IMR-90 (cell line): ENCODE measurements around the gene CRB1. TPM values are rescaled to one million over a fixed set of nuclear protein-coding genes. Genes with fewer than 3 reads are reported as not detected.

Experiments
- ATAC-seq: fragments of 200-7000 bp; cut with Tn5 transposase; 2 replicates; pipeline ENCODE4 v1.9.1; 2020; ENCODE audit warnings: low read depth, mild to moderate bottlenecking, moderate library complexity
- BruUV-seq: library from RNA; stranded (reverse); fragments of 400-500 nt; replicated peaks from 2 replicates; lab custom pipeline; 2021; lab: Mats Ljungman, UMichigan
- CTCF ChIA-PET: fragments of 300-600 bp; formaldehyde crosslinking; extraction: SDS; loops from one replicate; lab custom pipeline; 2021; ENCODE audit warnings: antibody characterized with exemption; lab: Yijun Ruan, JAX
- POLR2A ChIA-PET: fragments of 300-600 bp; sonication (Branson Sonifier 250); formaldehyde crosslinking; loops from one replicate; lab custom pipeline; 2022; ENCODE audit warnings: antibody characterized with exemption; ENCODE audit not compliant: unreplicated experiment; lab: Charles Lee
- DNase-seq: peaks from one replicate; pipeline ENCODE4 v3.0.0; 2013
- H2AFZ ChIP-seq: replicated peaks from 2 replicates; pipeline ENCODE3; 2013; ENCODE audit warnings: low read length, mild to moderate bottlenecking; ENCODE audit not compliant: poor library complexity
- H2AK5ac ChIP-seq: 2 replicates; pipeline ENCODE4 v1.6.1; 2013; ENCODE audit warnings: low read depth, low read length, inconsistent platforms
- H2AK9ac ChIP-seq: replicated peaks from 2 replicates; pipeline ENCODE3; 2013; ENCODE audit warnings: mild to moderate bottlenecking, low read depth, low read length, moderate library complexity; ENCODE audit not compliant: poor library complexity
- H2BK120ac ChIP-seq: 2 replicates; pipeline ENCODE4 v1.6.1; 2013; ENCODE audit warnings: low read depth, low read length, inconsistent platforms
- H2BK15ac ChIP-seq: 3 replicates; pipeline ENCODE4 v1.6.1; 2013; ENCODE audit warnings: low read depth, low read length, inconsistent platforms
- H2BK20ac ChIP-seq: 2 replicates; pipeline ENCODE4 v1.6.1; 2013; ENCODE audit warnings: low read depth, mild to moderate bottlenecking, inconsistent platforms, low read length, moderate library complexity
- H2BK5ac ChIP-seq: 2 replicates; pipeline ENCODE4 v1.6.1; 2013; ENCODE audit warnings: mild to moderate bottlenecking, low read depth, low read length, inconsistent platforms; ENCODE audit not compliant: poor library complexity, severe bottlenecking
- H3K14ac ChIP-seq: replicated peaks from 2 replicates; pipeline ENCODE4 v1.6.1; 2013; ENCODE audit warnings: low read depth, low read length, inconsistent platforms
- H3K18ac ChIP-seq: 2 replicates; pipeline ENCODE4 v1.6.1; 2013; ENCODE audit warnings: low read depth, low read length, control low read depth
- H3K23ac ChIP-seq: 2 replicates; pipeline ENCODE4 v1.6.1; 2013; ENCODE audit warnings: low read depth, low read length, inconsistent platforms
- H3K27ac ChIP-seq: 2 replicates; pipeline ENCODE4 v1.5.1; 2013; ENCODE audit warnings: mild to moderate bottlenecking, control low read depth, low read length; ENCODE audit not compliant: insufficient read depth
- H3K27me3 ChIP-seq: 2 replicates; pipeline ENCODE4 v1.6.1; 2013; ENCODE audit warnings: low read length; ENCODE audit not compliant: control insufficient read depth, insufficient read depth
- H3K36me3 ChIP-seq: 2 replicates; pipeline ENCODE4 v1.6.1; 2013; ENCODE audit warnings: low read length, mixed read lengths; ENCODE audit not compliant: control insufficient read depth, insufficient read depth
- H3K4ac ChIP-seq: 2 replicates; pipeline ENCODE4 v1.6.1; 2013; ENCODE audit warnings: low read depth, low read length, inconsistent platforms
- H3K4me1 ChIP-seq: 2 replicates; pipeline ENCODE4 v1.6.1; 2013; ENCODE audit warnings: low read length, mixed read lengths; ENCODE audit not compliant: control insufficient read depth, insufficient read depth
- H3K4me2 ChIP-seq: 2 replicates; pipeline ENCODE4 v1.6.1; 2013; ENCODE audit warnings: low read depth, mild to moderate bottlenecking, control low read depth, low read length, moderate library complexity
- H3K4me3 ChIP-seq: 2 replicates; pipeline ENCODE4 v1.5.1; 2013; ENCODE audit warnings: low read depth, mild to moderate bottlenecking, control low read depth, low read length, moderate library complexity; ENCODE audit not compliant: insufficient read depth
- H3K56ac ChIP-seq: 2 replicates; pipeline ENCODE4 v1.6.1; 2013; ENCODE audit warnings: low read length, inconsistent platforms; ENCODE audit not compliant: insufficient read depth; ENCODE audit errors: extremely low read depth
- H3K79me1 ChIP-seq, 2 experiments: 2 replicates each; pipeline ENCODE4 v1.6.1; 2013; ENCODE audit warnings: low read length in 2 of 2, inconsistent platforms in 1 of 2, low read depth in 1 of 2
- H3K9ac ChIP-seq: 2 replicates; pipeline ENCODE4 v1.6.1; 2013; ENCODE audit warnings: low read depth, low read length, control low read depth
- H3K9me1 ChIP-seq: 2 replicates; pipeline ENCODE4 v1.6.1; 2013; ENCODE audit warnings: low read length, inconsistent platforms; ENCODE audit not compliant: insufficient read depth
- H3K9me3 ChIP-seq: 2 replicates; pipeline ENCODE4 v1.6.1; 2013; ENCODE audit warnings: low read length; ENCODE audit not compliant: control insufficient read depth, insufficient read depth
- H4K20me1 ChIP-seq: 2 replicates; pipeline ENCODE4 v1.6.1; 2013; ENCODE audit warnings: low read length, inconsistent platforms; ENCODE audit not compliant: insufficient read depth
- H4K5ac ChIP-seq: 2 replicates; pipeline ENCODE4 v1.6.1; 2013; ENCODE audit warnings: mild to moderate bottlenecking, low read depth, low read length, control low read depth
- H4K8ac ChIP-seq, 2 experiments: 2 replicates each; pipeline ENCODE4 v1.6.1; 2013; ENCODE audit warnings: low read depth in 2 of 2, low read length in 2 of 2, control low read depth in 1 of 2, inconsistent platforms in 1 of 2
- H4K91ac ChIP-seq: 2 replicates; pipeline ENCODE4 v1.6.1; 2013; ENCODE audit warnings: low read depth, low read length, inconsistent platforms; ENCODE audit not compliant: insufficient read depth
- CHD1 ChIP-seq: IDR thresholded peaks from 2 replicates; pipeline ENCODE4 v1.6.1; 2012; ENCODE audit warnings: low read depth, low read length, improper control_type of control experiment
- NFE2L2 ChIP-seq: fragments of 150-350 bp; IDR thresholded peaks from 2 replicates; pipeline ENCODE4 v1.6.1; 2016; ENCODE audit warnings: low read depth, mild to moderate bottlenecking, low read length
- SMC3 ChIP-seq: fragments of 150-350 bp; IDR thresholded peaks from 2 replicates; pipeline ENCODE4 v1.6.1; 2016; ENCODE audit warnings: low read depth, mild to moderate bottlenecking, antibody characterized with exemption, low read length, moderate library complexity
- WGBS, 2 experiments: methylation state at CpG; one replicate each; pipeline versions ENCODE4 v1.1.5 to v1.1.7; 2013; ENCODE audit warnings: missing lambda C conversion rate in 2 of 2; ENCODE audit not compliant: insufficient read length in 1 of 2; ENCODE audit errors: extremely low coverage in 2 of 2; 5-methylcytosine and 5-hydroxymethylcytosine counted together
- dilution Hi-C: fragments of 300-500 bp; cut with HindIII; formaldehyde crosslinking; loops from one replicate; pipeline ENCODE4 v1.14.3; 2018; ENCODE audit warnings: low sequenced_read_pairs; ENCODE audit not compliant: unreplicated experiment
- in situ Hi-C: fragments of 300-500 bp; cut with MboI; formaldehyde crosslinking; loops from 3 replicates; pipeline ENCODE4 v1.14.3; 2019; ENCODE audit warnings: low sequenced_read_pairs, inconsistent platforms, mixed read lengths
- intact Hi-C: fragments of 100-400 bp; cut with micrococcal nuclease; formaldehyde crosslinking; loops from 2 replicates; pipeline ENCODE4 v1.10.0; 2022
- polyA plus RNA-seq, 3 experiments: library from polyadenylated mRNA; depleted of rRNA; stranded (reverse); fragments of >200 nt; gene quantifications; 2 replicates each; pipeline ENCODE4 v1.2.3, GENCODE V29; 2012; ENCODE audit warnings: low replicate concordance in 1 of 3
- total RNA-seq: library from RNA; depleted of rRNA; stranded (reverse); fragments of >200 nt; gene quantifications from 2 replicates; pipeline ENCODE4 v1.2.3, GENCODE V29; 2012
- TF ChIP-seq, protein P1 (sequence below): fragments of 150-350 bp; IDR thresholded peaks from 2 replicates; pipeline ENCODE4 v1.6.1; 2017; ENCODE audit warnings: mild to moderate bottlenecking, antibody characterized with exemption, low read length, low read depth

Gene CRB1
- total and polyA plus RNA-seq, 2 of the 4 experiments (the other 2 are of a cell fraction), result not detected

DNA sequence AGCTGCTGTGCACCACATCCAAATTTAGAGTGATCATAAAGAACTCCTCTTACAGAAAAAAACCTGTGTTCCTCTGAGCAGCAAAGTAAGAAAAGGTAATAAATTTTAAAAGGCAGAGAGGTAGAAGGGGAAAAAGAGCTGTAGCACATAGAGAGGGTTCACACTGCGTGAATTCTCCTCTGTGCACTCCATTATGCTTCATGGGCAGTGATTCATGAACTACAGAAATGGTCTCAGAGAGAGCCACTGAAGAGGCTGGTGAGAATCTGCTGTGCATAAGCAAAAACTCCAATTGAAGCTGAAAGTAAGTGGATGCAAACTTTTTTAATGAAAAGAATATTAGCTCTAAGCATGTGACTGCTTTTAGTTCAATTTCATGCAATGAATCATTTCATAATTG lies 65.0 kb downstream of the CRB1 start:
- Histone ChIP-seq H4K5ac (no peak overlapping the region), H2AFZ (no peak overlapping the region), H4K20me1 (no peaks in the 10 kb centered on the region), H3K23ac (no peak overlapping the region), H2BK120ac (no peak overlapping the region), H3K9ac (no peak overlapping the region), H2BK15ac (no peak overlapping the region), H4K91ac (no peak overlapping the region), H3K4me1 (no peaks in the 10 kb centered on the region), H3K4me3 (no peak overlapping the region), H3K4ac (no peak overlapping the region), H4K8ac (no peak overlapping the region), H3K14ac (no peak overlapping the region), H2BK5ac (no peak overlapping the region), H2AK5ac (no peak overlapping the region), H3K9me3 (no peaks in the 10 kb centered on the region), H3K27ac (no peak overlapping the region), H3K27me3 (peaks cover 6% of the 10 kb centered on the region), H3K56ac (no peak overlapping the region), H3K9me1 (no peaks in the 10 kb centered on the region), H2BK20ac (no peak overlapping the region), H2AK9ac (no peak overlapping the region), H3K36me3 (no peaks in the 10 kb centered on the region), H3K18ac (no peak overlapping the region), H3K4me2 (no peak overlapping the region), H3K79me1 (no peaks in the 10 kb centered on the region)
- no TSS peak for BruUV-seq
- dilution Hi-C loops (no loop called here), intact Hi-C loops (no loop called here), in situ Hi-C loops (no loop called here)
- WGBS, 2 experiments, result no CpG with 5 or more reads among the region's 1 CpG
- DNase-seq, result no peak
- no peak for ATAC-seq
- TF ChIP-seq SMC3 (no peak), CHD1 (no peak), NFE2L2 (no peak)
- TF ChIP-seq, protein P1, sequence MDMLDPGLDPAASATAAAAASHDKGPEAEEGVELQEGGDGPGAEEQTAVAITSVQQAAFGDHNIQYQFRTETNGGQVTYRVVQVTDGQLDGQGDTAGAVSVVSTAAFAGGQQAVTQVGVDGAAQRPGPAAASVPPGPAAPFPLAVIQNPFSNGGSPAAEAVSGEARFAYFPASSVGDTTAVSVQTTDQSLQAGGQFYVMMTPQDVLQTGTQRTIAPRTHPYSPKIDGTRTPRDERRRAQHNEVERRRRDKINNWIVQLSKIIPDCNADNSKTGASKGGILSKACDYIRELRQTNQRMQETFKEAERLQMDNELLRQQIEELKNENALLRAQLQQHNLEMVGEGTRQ, result no peak
- ChIA-PET CTCF (interaction anchor here (0.7 to 1.4 kb wide), 2 partner anchors 16 to 823 kb away, joined by 3 read pairs; no protein-coding TSS in a partner anchor), POLR2A (no interaction called here)
